HG02885 (cell line): ENCODE results near the gene COL24A1.
"Not testable (repeated sequence)": the region's sequence is repeated elsewhere in the genome, so short reads cannot be mapped to it uniquely, and the experiment has no call there.

Source experiments
- ATAC-seq: cut with Tn5 transposase; IDR thresholded peaks from one replicate; pipeline ENCODE4 v1.9.1; 2021; ENCODE audit warnings: mild to moderate bottlenecking; ENCODE audit not compliant: unreplicated experiment, poor library complexity

Gene COL24A1

GRCh38 chr1:85934516-85934915, 222.1 kb downstream of the COL24A1 start:
- no peak for ATAC-seq

- ATAC-seq: no peak
Measured at GRCh38 chr1:85933961-85934360, 222.6 kb downstream of the COL24A1 start.

- no peak for ATAC-seq
Measured at GRCh38 chr1:85911742-85912141, 244.8 kb downstream of the COL24A1 start.

GRCh38 chr1:85900921-85901320, 255.7 kb downstream of the COL24A1 start:
- ATAC-seq: no peak

- no peak for ATAC-seq
Measured at GRCh38 chr1:85898861-85899260, 257.7 kb downstream of the COL24A1 start.

GRCh38 chr1:85894651-85895050, 261.9 kb downstream of the COL24A1 start:
- peak; percentile 71 for ATAC-seq

GRCh38 chr1:85892366-85892765, 264.2 kb downstream of the COL24A1 start:
- no peak for ATAC-seq

GRCh38 chr1:85889870-85890269, 266.7 kb downstream of the COL24A1 start:
- no peak for ATAC-seq

- ATAC-seq: no peak
Measured at GRCh38 chr1:85888921-85889320, 267.7 kb downstream of the COL24A1 start.

GRCh38 chr1:85884372-85885035, 272.1 kb downstream of the COL24A1 start:
- ATAC-seq: no peak

GRCh38 chr1:85867189-85867588, 289.4 kb downstream of the COL24A1 start:
- ATAC-seq: no peak

- no peak for ATAC-seq
Measured at GRCh38 chr1:85865213-85865612, 291.4 kb downstream of the COL24A1 start.

- ATAC-seq: no peak
Measured at GRCh38 chr1:85864727-85865126, 291.8 kb downstream of the COL24A1 start.

- ATAC-seq: not testable (repeated sequence)
Measured at GRCh38 chr1:85863639-85864038, 292.9 kb downstream of the COL24A1 start.

- ATAC-seq: no peak
Measured at GRCh38 chr1:85862456-85862855, 294.1 kb downstream of the COL24A1 start.

GRCh38 chr1:85857991-85858390, 298.6 kb downstream of the COL24A1 start:
- no peak for ATAC-seq

- no peak for ATAC-seq
Measured at GRCh38 chr1:85850238-85850637, 306.3 kb downstream of the COL24A1 start.

GRCh38 chr1:85849660-85850059, 306.9 kb downstream of the COL24A1 start:
- ATAC-seq: no peak

- no peak for ATAC-seq
Measured at GRCh38 chr1:85847356-85847755, 309.2 kb downstream of the COL24A1 start.

- no peak for ATAC-seq
Measured at GRCh38 chr1:85846706-85847105, 309.9 kb downstream of the COL24A1 start.

- no peak for ATAC-seq
Measured at GRCh38 chr1:85839459-85839858, 317.1 kb downstream of the COL24A1 start.

- ATAC-seq: peak; percentile 98
Measured at GRCh38 chr1:85838238-85838637, 318.3 kb downstream of the COL24A1 start.

- ATAC-seq: no peak
Measured at GRCh38 chr1:85836736-85837135, 319.8 kb downstream of the COL24A1 start.
